ENCODE measurements around the gene TENM4.

Gene TENM4

DNA sequence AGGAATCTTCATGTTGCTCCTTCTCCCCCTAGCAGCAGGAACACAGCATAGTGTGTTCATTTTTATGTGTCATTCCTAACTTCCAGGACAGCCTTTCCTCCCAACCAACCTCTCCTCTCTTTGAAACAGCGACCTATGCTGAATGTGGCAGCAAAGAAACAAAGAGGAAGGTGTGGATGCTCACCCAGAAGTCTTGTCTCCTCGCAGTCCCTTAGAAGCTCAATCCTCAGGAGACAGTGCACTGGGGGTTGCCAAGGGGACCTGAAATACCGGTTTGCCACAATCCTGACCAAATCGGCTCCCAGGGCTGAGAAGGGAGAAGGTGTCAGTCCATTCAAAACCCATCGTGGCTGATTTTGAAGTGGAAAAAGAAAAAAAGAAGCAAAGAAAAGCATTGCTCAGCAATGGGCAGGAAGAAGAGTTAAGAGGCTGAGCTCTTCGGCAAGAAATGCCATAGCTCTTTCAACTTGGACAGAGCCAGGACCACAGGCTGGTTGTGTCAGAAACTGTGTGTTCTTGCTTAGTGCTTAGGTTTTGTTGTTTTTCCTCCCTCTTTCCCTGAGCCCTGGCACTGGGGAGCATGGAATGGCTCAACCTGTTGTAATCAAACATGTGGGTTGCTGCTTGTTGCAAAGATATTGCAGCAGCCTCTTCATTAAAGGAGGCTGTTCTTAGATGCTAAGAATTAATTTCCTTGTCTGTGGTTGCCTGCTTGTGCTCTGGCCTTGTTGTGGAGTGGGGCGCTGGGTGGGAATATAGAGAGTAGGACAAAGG, 30.4 kb upstream of the TENM4 start:
- H3K27ac ChIP-seq (ENCODE audit: low read depth, low read length): no peak overlapping the region
- no peaks in the 10 kb centered on the region for H3K4me1 ChIP-seq (ENCODE audit: control insufficient read depth, insufficient read depth, low read length, unreplicated experiment)
- no peaks in the 10 kb centered on the region for H3K27me3 ChIP-seq (ENCODE audit: insufficient read depth, low read length)
- no peak overlapping the region for H2AFZ ChIP-seq (ENCODE audit: low read length, unreplicated experiment)
- no peaks in the 10 kb centered on the region for H3K36me3 ChIP-seq (ENCODE audit: insufficient read depth, low read length)
- no peak overlapping the region for H3K4me3 ChIP-seq (ENCODE audit: low read depth, low read length)
- H3K79me2 ChIP-seq (ENCODE audit: control insufficient read depth, insufficient read depth, low read length, unreplicated experiment): no peaks in the 10 kb centered on the region

- H2AFZ ChIP-seq (ENCODE audit: low read length, unreplicated experiment): no peak overlapping the region
- H3K4me3 ChIP-seq (ENCODE audit: low read depth, low read length): no peak overlapping the region
- no peaks in the 10 kb centered on the region for H3K79me2 ChIP-seq (ENCODE audit: control insufficient read depth, insufficient read depth, low read length, unreplicated experiment)
- H3K36me3 ChIP-seq (ENCODE audit: insufficient read depth, low read length): no peaks in the 10 kb centered on the region
- no peaks in the 10 kb centered on the region for H3K4me1 ChIP-seq (ENCODE audit: control insufficient read depth, insufficient read depth, low read length, unreplicated experiment)
- no peak overlapping the region for H3K27ac ChIP-seq (ENCODE audit: low read depth, low read length)
- H3K27me3 ChIP-seq (ENCODE audit: insufficient read depth, low read length): no peaks in the 10 kb centered on the region
These were observed 29.3 kb upstream of the TENM4 start for GRCh38 chr11:79470161-79470560.

GRCh38 chr11:79467761-79468160, 26.9 kb upstream of the TENM4 start:
- no peaks in the 10 kb centered on the region for H3K36me3 ChIP-seq (ENCODE audit: insufficient read depth, low read length)
- H2AFZ ChIP-seq (ENCODE audit: low read length, unreplicated experiment): no peak overlapping the region
- no peak overlapping the region for H3K4me3 ChIP-seq (ENCODE audit: low read depth, low read length)
- no peak overlapping the region for H3K27ac ChIP-seq (ENCODE audit: low read depth, low read length)
- H3K79me2 ChIP-seq (ENCODE audit: control insufficient read depth, insufficient read depth, low read length, unreplicated experiment): no peaks in the 10 kb centered on the region
- H3K4me1 ChIP-seq (ENCODE audit: control insufficient read depth, insufficient read depth, low read length, unreplicated experiment): no peaks in the 10 kb centered on the region
- H3K27me3 ChIP-seq (ENCODE audit: insufficient read depth, low read length): no peaks in the 10 kb centered on the region

DNA sequence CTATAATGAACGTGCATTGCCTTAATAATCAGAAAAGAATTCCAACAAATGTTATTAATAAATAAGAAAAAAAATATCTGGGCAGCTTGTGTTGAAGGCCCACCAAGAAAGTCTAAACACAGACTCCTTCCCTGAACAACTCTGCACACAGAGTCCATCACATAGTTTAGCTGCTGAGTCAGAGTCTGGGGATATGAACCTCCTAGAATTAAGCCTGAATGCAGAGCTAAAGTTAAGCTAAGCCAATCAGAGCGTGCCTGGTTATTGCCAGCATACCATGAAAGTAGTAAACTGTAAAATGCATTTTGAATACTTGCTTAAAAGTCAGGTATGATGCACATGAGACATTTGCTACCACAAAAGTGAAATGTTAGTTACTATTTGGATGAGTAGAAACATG, 25.6 kb upstream of the TENM4 start:
- no peak overlapping the region for H3K4me3 ChIP-seq (ENCODE audit: low read depth, low read length)
- no peaks in the 10 kb centered on the region for H3K4me1 ChIP-seq (ENCODE audit: control insufficient read depth, insufficient read depth, low read length, unreplicated experiment)
- no peak overlapping the region for H3K27ac ChIP-seq (ENCODE audit: low read depth, low read length)
- no peaks in the 10 kb centered on the region for H3K79me2 ChIP-seq (ENCODE audit: control insufficient read depth, insufficient read depth, low read length, unreplicated experiment)
- H2AFZ ChIP-seq (ENCODE audit: low read length, unreplicated experiment): no peak overlapping the region
- no peaks in the 10 kb centered on the region for H3K27me3 ChIP-seq (ENCODE audit: insufficient read depth, low read length)
- H3K36me3 ChIP-seq (ENCODE audit: insufficient read depth, low read length): no peaks in the 10 kb centered on the region

DNA sequence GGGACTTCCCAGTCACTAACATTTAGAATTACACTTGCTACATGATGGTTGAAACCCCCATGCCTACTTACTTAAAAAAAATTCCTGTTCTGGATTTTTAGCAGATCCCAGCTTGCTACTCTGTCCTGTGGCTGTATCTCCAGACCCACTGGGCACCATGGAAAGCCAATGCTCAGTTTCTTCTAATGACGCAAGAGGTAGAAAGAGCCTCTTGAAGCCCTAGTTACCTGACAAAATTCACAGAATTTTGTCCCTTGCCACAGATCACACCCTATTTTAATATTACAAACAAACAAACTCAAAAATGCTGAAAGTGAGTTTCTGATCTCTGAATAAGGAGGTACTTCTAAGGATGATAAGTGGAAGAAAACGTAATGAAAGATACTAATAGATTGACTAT, 24.3 kb upstream of the TENM4 start:
- Histone ChIP-seq H2AFZ (ENCODE audit: low read length, unreplicated experiment) (no peak overlapping the region), H3K79me2 (ENCODE audit: control insufficient read depth, insufficient read depth, low read length, unreplicated experiment) (no peaks in the 10 kb centered on the region), H3K4me1 (ENCODE audit: control insufficient read depth, insufficient read depth, low read length, unreplicated experiment) (no peaks in the 10 kb centered on the region), H3K36me3 (ENCODE audit: insufficient read depth, low read length) (no peaks in the 10 kb centered on the region), H3K27me3 (ENCODE audit: insufficient read depth, low read length) (no peaks in the 10 kb centered on the region), H3K27ac (ENCODE audit: low read depth, low read length) (no peak overlapping the region), H3K4me3 (ENCODE audit: low read depth, low read length) (no peak overlapping the region)

GRCh38 chr11:79461666-79462645, 21.1 kb upstream of the TENM4 start:
- H3K4me3 ChIP-seq (ENCODE audit: low read depth, low read length): no peak overlapping the region

GRCh38 chr11:79461144-79461543, 20.3 kb upstream of the TENM4 start:
- H3K36me3 ChIP-seq (ENCODE audit: insufficient read depth, low read length): no peaks in the 10 kb centered on the region
- no peak overlapping the region for H3K27ac ChIP-seq (ENCODE audit: low read depth, low read length)
- H3K27me3 ChIP-seq (ENCODE audit: insufficient read depth, low read length): no peaks in the 10 kb centered on the region
- H3K4me3 ChIP-seq (ENCODE audit: low read depth, low read length): no peak overlapping the region
- no peaks in the 10 kb centered on the region for H3K4me1 ChIP-seq (ENCODE audit: control insufficient read depth, insufficient read depth, low read length, unreplicated experiment)
- H2AFZ ChIP-seq (ENCODE audit: low read length, unreplicated experiment): no peak overlapping the region
- H3K79me2 ChIP-seq (ENCODE audit: control insufficient read depth, insufficient read depth, low read length, unreplicated experiment): no peaks in the 10 kb centered on the region

More at GRCh38 chr11:79461666-79462645, 21.1 kb upstream of the TENM4 start:
- no peaks in the 10 kb centered on the region for H3K79me2 ChIP-seq (ENCODE audit: control insufficient read depth, insufficient read depth, low read length, unreplicated experiment)
- no peaks in the 10 kb centered on the region for H3K36me3 ChIP-seq (ENCODE audit: insufficient read depth, low read length)
- no peaks in the 10 kb centered on the region for H3K27me3 ChIP-seq (ENCODE audit: insufficient read depth, low read length)
- H3K4me1 ChIP-seq (ENCODE audit: control insufficient read depth, insufficient read depth, low read length, unreplicated experiment): no peaks in the 10 kb centered on the region
- H2AFZ ChIP-seq (ENCODE audit: low read length, unreplicated experiment): no peak overlapping the region
- H3K27ac ChIP-seq (ENCODE audit: low read depth, low read length): no peak overlapping the region

DNA sequence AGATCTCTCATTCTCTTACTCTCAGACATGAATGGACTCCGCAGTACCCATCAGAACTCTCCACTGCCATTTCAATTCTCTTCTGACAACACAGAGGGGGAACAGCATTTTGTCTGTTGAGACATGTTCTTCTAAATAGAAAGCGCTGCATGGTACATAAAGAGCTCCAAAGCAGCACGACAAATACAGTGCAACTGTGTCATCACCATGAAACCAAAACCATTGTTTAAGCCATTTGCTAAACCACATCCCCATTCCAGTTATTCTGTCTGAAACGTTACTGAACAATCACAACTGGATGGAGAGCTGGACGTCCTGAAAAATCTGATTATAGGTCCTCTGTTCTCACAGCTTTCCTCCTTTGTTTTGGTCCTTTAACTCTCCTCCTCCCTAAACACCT, 17.9 kb upstream of the TENM4 start:
- Histone ChIP-seq H3K79me2 (ENCODE audit: control insufficient read depth, insufficient read depth, low read length, unreplicated experiment) (no peaks in the 10 kb centered on the region), H3K27ac (ENCODE audit: low read depth, low read length) (no peak overlapping the region)

DNA sequence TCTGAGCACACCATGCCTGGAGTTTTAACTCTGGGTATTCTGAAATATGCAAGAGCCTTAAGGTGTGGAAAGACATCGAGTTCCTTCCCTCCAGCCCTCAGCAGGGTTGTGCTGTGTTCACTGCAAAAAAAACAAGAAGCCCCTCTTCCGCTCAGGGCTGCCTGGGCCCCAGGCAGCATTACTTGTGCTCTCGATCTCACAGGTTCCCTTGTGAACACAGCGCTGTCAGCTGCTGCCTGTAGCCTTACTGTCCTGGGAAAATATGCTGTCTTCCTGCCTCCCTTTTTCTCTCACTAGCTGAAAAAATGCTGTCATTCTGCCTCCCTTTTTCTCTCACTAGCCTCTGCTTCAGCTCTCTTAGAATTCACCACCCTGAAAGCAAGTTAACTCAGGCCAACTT, 15.7 kb upstream of the TENM4 start:
- H3K4me1 ChIP-seq (ENCODE audit: control insufficient read depth, insufficient read depth, low read length, unreplicated experiment): no peaks in the 10 kb centered on the region
- H2AFZ ChIP-seq (ENCODE audit: low read length, unreplicated experiment): no peak overlapping the region

More for the DNA sequence above, 17.9 kb upstream of the TENM4 start:
- no peak overlapping the region for H3K4me3 ChIP-seq (ENCODE audit: low read depth, low read length)
- H3K4me1 ChIP-seq (ENCODE audit: control insufficient read depth, insufficient read depth, low read length, unreplicated experiment): no peaks in the 10 kb centered on the region
- no peak overlapping the region for H2AFZ ChIP-seq (ENCODE audit: low read length, unreplicated experiment)
- 0 out of 2 replicates have a peak, but pooled peaks cover 6% of the 10 kb centered on the region for H3K27me3 ChIP-seq (ENCODE audit: insufficient read depth, low read length)
- H3K36me3 ChIP-seq (ENCODE audit: insufficient read depth, low read length): no peaks in the 10 kb centered on the region

DNA sequence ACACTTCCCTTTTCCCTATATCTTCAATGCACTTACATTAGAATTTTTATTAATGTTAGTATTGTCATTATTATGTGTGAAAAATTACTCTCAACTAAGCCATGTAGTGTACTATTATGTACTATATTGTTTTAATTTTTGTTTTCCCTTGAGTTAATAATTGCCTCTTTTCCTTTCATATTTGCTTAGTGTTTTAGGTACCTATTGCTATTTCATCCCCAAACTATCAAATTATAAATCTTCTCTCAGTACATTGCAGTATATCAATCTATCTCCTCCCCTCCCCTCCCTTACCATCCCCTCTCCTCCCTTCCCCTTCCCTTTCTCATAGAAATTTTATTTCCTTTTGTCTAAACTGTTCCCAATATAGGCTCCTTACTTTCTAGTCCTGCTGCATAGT, 12.8 kb upstream of the TENM4 start:
- Histone ChIP-seq H3K27me3 (ENCODE audit: insufficient read depth, low read length) (0 out of 2 replicates have a peak, but pooled peaks cover 6% of the 10 kb centered on the region), H3K4me1 (ENCODE audit: control insufficient read depth, insufficient read depth, low read length, unreplicated experiment) (no peaks in the 10 kb centered on the region), H3K36me3 (ENCODE audit: insufficient read depth, low read length) (no peaks in the 10 kb centered on the region), H3K4me3 (ENCODE audit: low read depth, low read length) (no peak overlapping the region), H3K79me2 (ENCODE audit: control insufficient read depth, insufficient read depth, low read length, unreplicated experiment) (no peaks in the 10 kb centered on the region), H3K27ac (ENCODE audit: low read depth, low read length) (no peak overlapping the region), H2AFZ (ENCODE audit: low read length, unreplicated experiment) (no peak overlapping the region)

More for the DNA sequence above, 15.7 kb upstream of the TENM4 start:
- H3K36me3 ChIP-seq (ENCODE audit: insufficient read depth, low read length): no peaks in the 10 kb centered on the region
- no peaks in the 10 kb centered on the region for H3K79me2 ChIP-seq (ENCODE audit: control insufficient read depth, insufficient read depth, low read length, unreplicated experiment)
- 0 out of 2 replicates have a peak, but pooled peaks cover 6% of the 10 kb centered on the region for H3K27me3 ChIP-seq (ENCODE audit: insufficient read depth, low read length)
- no peak overlapping the region for H3K4me3 ChIP-seq (ENCODE audit: low read depth, low read length)
- H3K27ac ChIP-seq (ENCODE audit: low read depth, low read length): no peak overlapping the region
